ENCODE data around the gene MKRN2.

Gene MKRN2

GRCh38 chr3:12577379-12577778 lies 20.5 kb downstream of the MKRN2 start:
- Histone ChIP-seq H3K36me3 (ENCODE audit: control insufficient read depth, low read depth, low read length) (peaks cover 73% of the 10 kb centered on the region), H3K9me3 (ENCODE audit: control insufficient read depth, low read depth, low read length) (no peaks in the 10 kb centered on the region), H3K4me3 (ENCODE audit: low read length) (no peak overlapping the region), H3K9ac (ENCODE audit: low read length) (no peak overlapping the region), H3K4me1 (ENCODE audit: control insufficient read depth, low read depth, low read length) (no peaks in the 10 kb centered on the region), H3K27ac (ENCODE audit: low read length) (no peak overlapping the region), H3K27me3 (ENCODE audit: control insufficient read depth, insufficient read depth, low read length) (no peaks in the 10 kb centered on the region)

DNA sequence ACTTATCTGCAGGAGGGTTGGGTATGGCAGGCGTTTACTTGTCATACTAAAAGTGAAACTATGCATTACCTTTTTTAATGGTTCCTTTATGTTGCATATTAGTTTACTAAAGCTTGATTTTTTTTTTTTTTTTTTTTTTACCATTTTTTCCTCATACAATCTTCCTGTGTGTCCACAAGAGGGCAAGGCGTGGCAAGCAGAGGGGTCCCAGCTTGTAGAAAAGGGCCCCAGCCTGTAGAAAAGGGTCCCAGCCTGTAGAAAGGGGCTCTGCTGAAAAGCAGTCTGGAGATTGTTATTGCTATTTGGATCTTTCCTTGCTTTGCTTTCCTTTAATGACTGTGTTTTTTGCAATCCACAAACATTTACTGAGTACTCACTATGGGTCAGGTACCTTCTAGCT lies 21.9 kb downstream of the MKRN2 start:
- Histone ChIP-seq H3K4me3 (ENCODE audit: low read length) (no peak overlapping the region), H3K27me3 (ENCODE audit: control insufficient read depth, insufficient read depth, low read length) (no peaks in the 10 kb centered on the region), H3K4me1 (ENCODE audit: control insufficient read depth, low read depth, low read length) (no peaks in the 10 kb centered on the region), H3K9me3 (ENCODE audit: control insufficient read depth, low read depth, low read length) (no peaks in the 10 kb centered on the region), H3K27ac (ENCODE audit: low read length) (no peak overlapping the region), H3K9ac (ENCODE audit: low read length) (no peak overlapping the region), H3K36me3 (ENCODE audit: control insufficient read depth, low read depth, low read length) (peaks cover 76% of the 10 kb centered on the region)

GRCh38 chr3:12579456-12579855 lies 22.6 kb downstream of the MKRN2 start:
- no peaks in the 10 kb centered on the region for H3K27me3 ChIP-seq (ENCODE audit: control insufficient read depth, insufficient read depth, low read length)
- H3K4me1 ChIP-seq (ENCODE audit: control insufficient read depth, low read depth, low read length) = no peaks in the 10 kb centered on the region
- H3K4me3 ChIP-seq (ENCODE audit: low read length) = no peak overlapping the region
- H3K9me3 ChIP-seq (ENCODE audit: control insufficient read depth, low read depth, low read length) = no peaks in the 10 kb centered on the region
- peaks cover 76% of the 10 kb centered on the region for H3K36me3 ChIP-seq (ENCODE audit: control insufficient read depth, low read depth, low read length)
- H3K9ac ChIP-seq (ENCODE audit: low read length) = no peak overlapping the region
- H3K27ac ChIP-seq (ENCODE audit: low read length) = no peak overlapping the region

GRCh38 chr3:12579905-12580304 lies 23.0 kb downstream of the MKRN2 start:
- peaks cover 76% of the 10 kb centered on the region for H3K36me3 ChIP-seq (ENCODE audit: control insufficient read depth, low read depth, low read length)
- H3K9ac ChIP-seq (ENCODE audit: low read length) = no peak overlapping the region
- no peaks in the 10 kb centered on the region for H3K27me3 ChIP-seq (ENCODE audit: control insufficient read depth, insufficient read depth, low read length)
- no peak overlapping the region for H3K27ac ChIP-seq (ENCODE audit: low read length)
- no peaks in the 10 kb centered on the region for H3K4me1 ChIP-seq (ENCODE audit: control insufficient read depth, low read depth, low read length)
- H3K9me3 ChIP-seq (ENCODE audit: control insufficient read depth, low read depth, low read length) = no peaks in the 10 kb centered on the region
- no peak overlapping the region for H3K4me3 ChIP-seq (ENCODE audit: low read length)

- no peak overlapping the region for H3K4me3 ChIP-seq (ENCODE audit: low read length)
- no peaks in the 10 kb centered on the region for H3K4me1 ChIP-seq (ENCODE audit: control insufficient read depth, low read depth, low read length)
- no peak overlapping the region for H3K27ac ChIP-seq (ENCODE audit: low read length)
- no peak overlapping the region for H3K9ac ChIP-seq (ENCODE audit: low read length)
- no peaks in the 10 kb centered on the region for H3K9me3 ChIP-seq (ENCODE audit: control insufficient read depth, low read depth, low read length)
- H3K36me3 ChIP-seq (ENCODE audit: control insufficient read depth, low read depth, low read length) = peaks cover 76% of the 10 kb centered on the region
- no peaks in the 10 kb centered on the region for H3K27me3 ChIP-seq (ENCODE audit: control insufficient read depth, insufficient read depth, low read length)
Measured at GRCh38 chr3:12582730-12583129, 25.8 kb downstream of the MKRN2 start.

DNA sequence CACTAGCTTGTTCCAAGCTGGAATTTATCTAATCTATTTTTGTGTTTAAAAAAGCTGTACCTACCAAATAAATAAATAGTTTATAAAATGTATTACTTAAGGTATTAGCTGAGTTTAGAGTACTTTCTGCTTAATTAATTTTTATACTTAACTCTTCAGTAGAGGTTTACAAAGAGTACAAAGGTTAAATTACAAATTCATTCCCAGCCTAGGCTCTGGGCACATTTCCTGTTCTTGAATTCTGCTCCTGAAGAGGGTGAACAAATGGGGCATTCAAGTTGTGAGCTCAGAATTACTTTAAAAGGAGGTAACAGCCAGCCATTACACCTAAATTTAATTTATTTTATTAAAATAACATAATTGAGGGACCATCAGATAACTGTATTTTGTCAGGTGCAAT lies 26.4 kb downstream of the MKRN2 start:
- Histone ChIP-seq H3K27me3 (ENCODE audit: control insufficient read depth, insufficient read depth, low read length) (no peaks in the 10 kb centered on the region), H3K27ac (ENCODE audit: low read length) (no peak overlapping the region), H3K36me3 (ENCODE audit: control insufficient read depth, low read depth, low read length) (peaks cover 79% of the 10 kb centered on the region), H3K9ac (ENCODE audit: low read length) (no peak overlapping the region), H3K4me3 (ENCODE audit: low read length) (no peak overlapping the region), H3K9me3 (ENCODE audit: control insufficient read depth, low read depth, low read length) (no peaks in the 10 kb centered on the region), H3K4me1 (ENCODE audit: control insufficient read depth, low read depth, low read length) (no peaks in the 10 kb centered on the region)

- Histone ChIP-seq H3K36me3 (ENCODE audit: control insufficient read depth, low read depth, low read length) (peaks cover 82% of the 10 kb centered on the region), H3K4me1 (ENCODE audit: control insufficient read depth, low read depth, low read length) (no peaks in the 10 kb centered on the region), H3K27me3 (ENCODE audit: control insufficient read depth, insufficient read depth, low read length) (no peaks in the 10 kb centered on the region), H3K9ac (ENCODE audit: low read length) (no peak overlapping the region), H3K9me3 (ENCODE audit: control insufficient read depth, low read depth, low read length) (no peaks in the 10 kb centered on the region), H3K4me3 (ENCODE audit: low read length) (no peak overlapping the region), H3K27ac (ENCODE audit: low read length) (no peak overlapping the region)
Measured at GRCh38 chr3:12584083-12584482, 27.2 kb downstream of the MKRN2 start.

DNA sequence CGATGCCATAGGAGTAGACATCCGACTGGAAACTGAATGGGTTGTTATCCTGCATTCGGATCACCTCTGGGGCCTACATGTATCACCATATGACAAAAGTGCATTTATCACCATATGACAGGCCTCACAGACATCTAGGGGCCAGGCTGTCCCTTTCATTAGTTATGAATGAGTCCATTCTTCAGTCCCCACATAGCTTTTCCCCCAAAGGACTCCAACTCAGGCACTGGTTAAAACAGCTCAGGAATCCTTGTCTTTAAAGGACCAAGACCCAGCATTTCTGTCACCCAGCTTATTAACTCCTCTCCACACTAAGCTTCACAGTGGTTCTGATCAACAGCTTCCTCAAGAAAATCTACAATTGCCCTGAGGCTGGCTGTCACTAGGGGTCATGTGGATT lies 28.3 kb downstream of the MKRN2 start:
- Histone ChIP-seq H3K27ac (ENCODE audit: low read length) (no peak overlapping the region), H3K4me3 (ENCODE audit: low read length) (no peak overlapping the region), H3K36me3 (ENCODE audit: control insufficient read depth, low read depth, low read length) (peaks cover 82% of the 10 kb centered on the region)

DNA sequence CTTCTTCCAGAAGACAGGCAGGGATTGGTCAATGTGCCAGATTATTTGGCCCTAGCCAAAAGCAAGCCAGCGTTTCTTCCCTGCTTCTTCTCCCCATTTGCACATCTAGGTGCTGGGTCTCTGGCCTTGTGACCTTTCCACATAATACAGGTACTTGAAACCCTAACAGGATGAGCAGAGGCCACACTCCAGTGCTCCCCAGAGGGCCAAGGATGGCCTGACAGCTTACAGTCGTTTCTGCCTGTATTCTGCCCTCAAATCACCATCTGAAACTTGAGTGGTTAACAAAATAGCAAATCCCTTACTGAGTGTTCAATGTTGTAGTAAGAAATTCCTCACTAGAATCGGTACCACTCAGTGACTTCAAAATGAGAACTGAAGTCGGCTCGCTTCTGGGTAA lies 29.1 kb downstream of the MKRN2 start:
- H3K36me3 ChIP-seq (ENCODE audit: control insufficient read depth, low read depth, low read length) = peaks cover 88% of the 10 kb centered on the region
- no peaks in the 10 kb centered on the region for H3K9me3 ChIP-seq (ENCODE audit: control insufficient read depth, low read depth, low read length)

More for the DNA sequence above, 28.3 kb downstream of the MKRN2 start:
- Histone ChIP-seq H3K9me3 (ENCODE audit: control insufficient read depth, low read depth, low read length) (no peaks in the 10 kb centered on the region), H3K27me3 (ENCODE audit: control insufficient read depth, insufficient read depth, low read length) (no peaks in the 10 kb centered on the region), H3K9ac (ENCODE audit: low read length) (no peak overlapping the region), H3K4me1 (ENCODE audit: control insufficient read depth, low read depth, low read length) (no peaks in the 10 kb centered on the region)

GRCh38 chr3:12586403-12586802 lies 29.5 kb downstream of the MKRN2 start:
- Histone ChIP-seq H3K4me1 (ENCODE audit: control insufficient read depth, low read depth, low read length) (no peaks in the 10 kb centered on the region), H3K9me3 (ENCODE audit: control insufficient read depth, low read depth, low read length) (no peaks in the 10 kb centered on the region), H3K9ac (ENCODE audit: low read length) (no peak overlapping the region), H3K27me3 (ENCODE audit: control insufficient read depth, insufficient read depth, low read length) (no peaks in the 10 kb centered on the region), H3K36me3 (ENCODE audit: control insufficient read depth, low read depth, low read length) (peaks cover 88% of the 10 kb centered on the region), H3K27ac (ENCODE audit: low read length) (no peak overlapping the region), H3K4me3 (ENCODE audit: low read length) (no peak overlapping the region)

More for the DNA sequence above, 29.1 kb downstream of the MKRN2 start:
- H3K27ac ChIP-seq (ENCODE audit: low read length) = no peak overlapping the region
- no peak overlapping the region for H3K4me3 ChIP-seq (ENCODE audit: low read length)
- H3K9ac ChIP-seq (ENCODE audit: low read length) = no peak overlapping the region
- H3K4me1 ChIP-seq (ENCODE audit: control insufficient read depth, low read depth, low read length) = no peaks in the 10 kb centered on the region
- H3K27me3 ChIP-seq (ENCODE audit: control insufficient read depth, insufficient read depth, low read length) = no peaks in the 10 kb centered on the region

GRCh38 chr3:12588039-12589009 lies 31.4 kb downstream of the MKRN2 start:
- peaks cover 81% of the 10 kb centered on the region for H3K36me3 ChIP-seq (ENCODE audit: control insufficient read depth, low read depth, low read length)
- H3K27me3 ChIP-seq (ENCODE audit: control insufficient read depth, insufficient read depth, low read length) = no peaks in the 10 kb centered on the region
- H3K27ac ChIP-seq (ENCODE audit: low read length) = no peak overlapping the region
- no peaks in the 10 kb centered on the region for H3K4me1 ChIP-seq (ENCODE audit: control insufficient read depth, low read depth, low read length)
- no peak overlapping the region for H3K4me3 ChIP-seq (ENCODE audit: low read length)
- H3K9me3 ChIP-seq (ENCODE audit: control insufficient read depth, low read depth, low read length) = no peaks in the 10 kb centered on the region
- H3K9ac ChIP-seq (ENCODE audit: low read length) = no peak overlapping the region

- Histone ChIP-seq H3K9ac (ENCODE audit: low read length) (no peak overlapping the region), H3K27ac (ENCODE audit: low read length) (no peak overlapping the region), H3K9me3 (ENCODE audit: control insufficient read depth, low read depth, low read length) (no peaks in the 10 kb centered on the region), H3K27me3 (ENCODE audit: control insufficient read depth, insufficient read depth, low read length) (no peaks in the 10 kb centered on the region), H3K4me3 (ENCODE audit: low read length) (no peak overlapping the region), H3K4me1 (ENCODE audit: control insufficient read depth, low read depth, low read length) (no peaks in the 10 kb centered on the region), H3K36me3 (ENCODE audit: control insufficient read depth, low read depth, low read length) (peaks cover 75% of the 10 kb centered on the region)
Measured at GRCh38 chr3:12590096-12590495, 33.2 kb downstream of the MKRN2 start.
